Raji (cell line): Measurements from ENCODE around the gene MT1A.

Experiments used
- POLR2A ChIP-seq: IDR thresholded peaks from 2 replicates; pipeline ENCODE4 v1.6.1; 2011; ENCODE audit warnings: low read depth, low read length, control low read depth; ENCODE audit not compliant: insufficient read depth

The MT1A gene

DNA sequence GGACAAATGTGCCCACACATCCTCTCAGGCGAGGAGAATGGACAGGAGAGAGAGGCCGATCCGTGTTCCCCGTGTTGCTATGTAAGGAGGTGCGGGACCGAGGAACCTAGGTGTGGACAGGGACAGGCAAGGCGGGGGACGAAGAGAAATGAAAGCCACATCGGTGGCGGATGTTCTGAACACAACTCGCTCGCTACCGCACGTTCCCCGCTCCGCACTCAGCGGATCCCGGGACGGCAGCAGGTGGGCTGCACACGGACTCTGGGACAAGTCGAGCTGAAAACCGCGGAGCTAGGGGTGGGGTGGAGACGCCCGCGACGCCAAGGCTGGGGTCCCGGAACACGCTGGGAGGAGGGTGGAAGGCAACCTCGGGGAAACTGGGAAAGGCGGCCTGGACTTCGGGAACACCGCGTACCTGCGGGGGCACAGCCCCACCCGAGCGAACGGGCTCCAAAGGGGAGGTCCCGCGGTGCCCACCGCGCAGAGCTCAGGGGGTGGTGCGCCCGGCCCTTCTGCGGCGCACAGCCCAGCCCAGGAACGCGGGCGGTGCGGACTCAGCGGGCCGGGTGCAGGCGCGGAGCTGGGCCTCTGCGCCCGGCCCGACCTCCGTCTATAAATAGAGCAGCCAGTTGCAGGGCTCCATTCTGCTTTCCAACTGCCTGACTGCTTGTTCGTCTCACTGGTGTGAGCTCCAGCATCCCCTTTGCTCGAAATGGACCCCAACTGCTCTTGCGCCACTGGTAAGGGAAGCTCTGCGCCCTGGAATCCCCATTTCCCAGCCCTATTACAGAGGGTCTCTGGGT lies 13.1 kb upstream of the MT1A start, which contains the start of gene MT1E:
MT1E (plus strand) TSS at position 642 of the 803 bp plus-strand sequence; CDS start at position 713, 71 bp downstream.
- TF ChIP-seq POLR2A = no peak

GRCh38 chr16:56625943-56626654 lies 12.4 kb upstream of the MT1A start:
- TF ChIP-seq POLR2A = no peak

- no peak for TF ChIP-seq POLR2A
Observed at GRCh38 chr16:56626685-56627084, 11.8 kb upstream of the MT1A start.

DNA sequence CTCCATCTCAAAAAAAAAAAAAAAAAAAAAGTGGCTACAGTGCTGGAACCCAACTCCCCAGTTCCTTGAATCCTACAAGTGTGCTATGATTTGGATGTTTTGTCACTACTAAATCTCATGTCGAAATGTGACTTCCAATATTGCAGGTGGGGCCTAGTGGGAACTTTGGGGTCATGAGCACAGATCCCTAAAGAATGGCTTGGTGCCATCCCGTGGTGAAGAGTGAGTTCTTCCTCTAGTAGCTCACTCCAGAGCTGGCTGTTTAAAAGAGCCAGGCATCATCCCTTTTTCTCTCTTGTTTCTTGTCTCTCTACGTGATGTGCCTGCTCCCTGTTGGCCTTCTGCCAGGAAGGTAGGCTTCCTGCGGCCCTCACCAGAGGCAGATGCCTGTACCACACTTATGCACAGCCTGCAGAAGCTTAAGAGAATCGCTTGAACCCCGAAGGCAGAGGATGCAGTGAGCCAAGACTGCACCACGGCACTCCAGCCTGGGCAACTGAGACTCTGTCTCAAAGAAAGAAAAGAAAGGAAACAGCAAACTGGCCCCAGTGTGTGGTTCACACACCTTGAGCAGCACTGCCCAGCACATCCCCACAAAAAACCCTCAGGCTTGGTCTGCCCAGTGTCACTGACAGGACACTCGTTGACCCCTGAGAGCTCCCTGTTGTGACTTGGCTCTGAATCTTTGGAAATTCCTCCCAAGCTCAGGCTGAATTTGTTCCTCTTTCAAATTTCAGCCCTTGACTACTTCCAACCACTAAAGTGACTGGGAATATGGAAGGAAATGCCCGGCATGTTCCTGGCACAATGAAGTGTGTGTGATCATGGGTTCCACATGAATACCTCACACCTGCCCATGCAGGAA lies 9.7 kb upstream of the MT1A start:
- TF ChIP-seq POLR2A = no peak

DNA sequence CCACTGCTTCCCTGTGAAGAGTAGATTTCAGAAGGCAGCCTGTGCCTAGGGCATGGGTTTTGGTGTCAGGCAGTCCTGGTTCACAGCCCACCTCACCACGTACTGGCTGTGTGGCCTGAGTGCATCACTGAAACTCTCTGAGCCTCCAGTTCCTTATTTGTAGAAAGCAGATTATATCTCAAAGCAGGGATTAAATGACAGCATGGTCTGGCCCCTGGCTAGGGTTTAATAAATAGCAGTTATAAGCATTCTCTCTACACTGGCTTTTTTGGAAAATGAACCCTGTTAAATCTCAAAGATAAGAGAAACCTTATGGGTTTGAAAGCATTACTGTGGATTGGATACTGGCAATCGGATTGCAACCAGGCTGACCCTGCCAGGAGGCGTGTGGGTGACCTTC lies 8.9 kb upstream of the MT1A start:
- no peak for TF ChIP-seq POLR2A

DNA sequence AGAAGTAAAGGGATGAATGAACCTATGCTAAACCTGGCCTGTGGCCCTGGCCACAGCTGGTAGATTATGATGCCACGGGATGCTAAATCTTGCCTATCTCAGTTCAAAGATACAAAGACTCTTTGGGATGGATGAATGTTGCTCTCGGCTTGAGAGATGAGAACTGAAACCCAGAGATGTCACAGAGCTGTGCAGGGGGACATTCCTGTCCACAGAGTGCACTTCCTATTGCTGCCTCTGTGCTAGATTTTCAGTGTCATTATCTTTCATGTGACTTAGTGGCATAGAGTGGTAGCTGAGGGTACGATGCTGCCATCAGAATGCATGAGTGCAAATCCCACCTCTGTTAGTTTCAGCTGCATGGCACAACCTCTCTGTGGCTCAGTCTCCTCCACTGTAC lies 8.3 kb upstream of the MT1A start:
- TF ChIP-seq POLR2A = no peak

GRCh38 chr16:56631197-56631596 lies 7.3 kb upstream of the MT1A start:
- TF ChIP-seq POLR2A = no peak

DNA sequence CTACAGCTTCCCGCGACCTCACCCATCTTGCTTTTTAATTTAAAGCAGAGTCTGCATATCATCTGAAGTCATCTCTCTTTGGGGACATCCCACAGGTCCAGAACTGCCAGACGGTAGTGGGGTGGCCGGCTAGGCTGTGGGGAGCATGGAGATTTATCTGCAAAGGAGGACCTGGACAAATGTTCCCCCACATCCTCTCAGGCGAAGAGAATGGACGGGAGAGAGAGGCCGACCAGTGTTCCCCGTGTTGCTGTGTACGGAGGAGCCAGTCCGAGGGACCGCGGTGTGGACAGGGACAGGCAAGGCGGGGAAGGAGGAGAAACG lies 6.7 kb upstream of the MT1A start:
- no peak for TF ChIP-seq POLR2A

GRCh38 chr16:56632156-56632847 lies 6.2 kb upstream of the MT1A start, which contains the start of gene MT1M:
Gene MT1M, plus strand, starts transcription at chr16:56632659. Its CDS starts 73 bp downstream, at chr16:56632732.
- TF ChIP-seq POLR2A = no peak

- TF ChIP-seq POLR2A = no peak
Observed at GRCh38 chr16:56632848-56633365, 5.6 kb upstream of the MT1A start.

DNA sequence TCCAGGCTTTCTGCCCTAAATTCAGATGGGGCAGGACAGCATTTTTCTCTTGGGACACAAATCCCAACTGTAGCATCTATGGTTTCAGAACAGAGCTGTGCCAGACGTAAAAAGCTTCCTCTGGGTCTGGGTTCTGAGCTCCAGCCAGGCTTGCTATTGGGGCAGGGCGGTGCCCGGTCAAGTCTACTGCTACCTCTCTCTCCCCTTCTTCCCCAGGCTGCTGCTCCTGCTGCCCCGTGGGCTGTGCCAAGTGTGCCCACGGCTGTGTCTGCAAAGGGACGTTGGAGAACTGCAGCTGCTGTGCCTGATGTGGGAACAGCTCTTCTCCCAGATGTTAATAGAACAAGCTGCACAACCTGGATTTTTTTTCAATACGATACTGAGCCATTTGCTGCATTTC lies 4.9 kb upstream of the MT1A start:
- no peak for TF ChIP-seq POLR2A

- no peak for TF ChIP-seq POLR2A
Observed at GRCh38 chr16:56634715-56635440, 3.6 kb upstream of the MT1A start.

GRCh38 chr16:56635441-56635967 lies 3.0 kb upstream of the MT1A start:
- no peak for TF ChIP-seq POLR2A
